Memory B cell (primary cell): Measurements from ENCODE around the gene PLA2G4B.

Experiments
- ATAC-seq: fragments of 150-1000 bp; cut with Tn5 transposase; 2 replicates; pipeline ENCODE4 v1.10.0; 2021; ENCODE audit warnings: low read depth, mild to moderate bottlenecking, moderate library complexity
- DNase-seq, 2 donors: peaks; one replicate each; pipeline ENCODE4 v3.0.0; 2022; ENCODE audit warnings: low spot score in 2 of 2
- H3K27ac Mint-ChIP-seq: one replicate; pipeline ENCODE4 v1.8.0; 2022; ENCODE audit warnings: mild to moderate bottlenecking, moderate library complexity, mixed read lengths
- H3K27me3 Mint-ChIP-seq: one replicate; pipeline ENCODE4 v1.8.0; 2022; ENCODE audit warnings: mixed read lengths
- H3K36me3 Mint-ChIP-seq: one replicate; pipeline ENCODE4 v1.8.0; 2022; ENCODE audit warnings: mild to moderate bottlenecking, mixed read lengths
- H3K4me1 Mint-ChIP-seq: one replicate; pipeline ENCODE4 v1.8.0; 2022; ENCODE audit warnings: mixed read lengths
- H3K4me3 Mint-ChIP-seq: one replicate; pipeline ENCODE4 v1.8.0; 2022; ENCODE audit warnings: mild to moderate bottlenecking, moderate library complexity, mixed read lengths
- H3K9me3 Mint-ChIP-seq: one replicate; pipeline ENCODE4 v1.8.0; 2022; ENCODE audit warnings: mixed read lengths

Gene PLA2G4B

GRCh38 chr15:41856262-41856661 is 17.6 kb downstream of the PLA2G4B start:
- Mint-ChIP-seq H3K4me3 (no peak overlapping the region), H3K27me3 (no peaks in the 10 kb centered on the region), H3K36me3 (no peaks in the 10 kb centered on the region), H3K9me3 (no peaks in the 10 kb centered on the region), H3K4me1 (peaks cover under 1% of the 10 kb centered on the region), H3K27ac (no peak overlapping the region)
- ATAC-seq = no peak
- no peak for DNase-seq

DNA sequence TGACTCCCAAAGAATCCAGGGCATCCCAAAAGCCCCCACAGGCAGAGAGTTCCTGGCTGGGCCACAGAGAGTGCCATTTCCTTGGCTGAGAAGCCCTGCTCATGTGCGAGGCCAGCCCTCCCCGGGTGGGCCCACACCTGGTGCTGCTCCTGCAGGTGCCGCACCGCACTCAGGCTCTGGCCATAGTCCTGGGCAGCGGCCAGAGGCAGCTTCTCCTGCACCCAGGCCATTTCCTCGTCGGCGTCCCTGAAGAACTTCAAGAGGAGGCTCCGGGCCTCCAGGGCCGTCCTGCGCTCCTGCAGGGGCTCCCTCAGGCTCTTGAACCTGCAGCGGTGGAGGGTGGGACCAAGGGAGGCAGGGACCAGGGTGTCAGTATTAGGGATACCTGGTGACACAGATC is 18.1 kb downstream of the PLA2G4B start:
- no peaks in the 10 kb centered on the region for H3K36me3 Mint-ChIP-seq
- no peaks in the 10 kb centered on the region for H3K4me1 Mint-ChIP-seq
- DNase-seq (no peak), ATAC-seq (no peak)
- H3K9me3 Mint-ChIP-seq = no peaks in the 10 kb centered on the region
- H3K27me3 Mint-ChIP-seq = no peaks in the 10 kb centered on the region
- no peak overlapping the region for H3K27ac Mint-ChIP-seq
- H3K4me3 Mint-ChIP-seq = no peak overlapping the region

GRCh38 chr15:41857316-41857715 is 18.7 kb downstream of the PLA2G4B start:
- Mint-ChIP-seq H3K4me3 (no peak overlapping the region), H3K27ac (no peak overlapping the region), H3K27me3 (no peaks in the 10 kb centered on the region), H3K4me1 (no peaks in the 10 kb centered on the region), H3K36me3 (no peaks in the 10 kb centered on the region), H3K9me3 (no peaks in the 10 kb centered on the region)
- no peak for DNase-seq
- no peak for ATAC-seq

DNA sequence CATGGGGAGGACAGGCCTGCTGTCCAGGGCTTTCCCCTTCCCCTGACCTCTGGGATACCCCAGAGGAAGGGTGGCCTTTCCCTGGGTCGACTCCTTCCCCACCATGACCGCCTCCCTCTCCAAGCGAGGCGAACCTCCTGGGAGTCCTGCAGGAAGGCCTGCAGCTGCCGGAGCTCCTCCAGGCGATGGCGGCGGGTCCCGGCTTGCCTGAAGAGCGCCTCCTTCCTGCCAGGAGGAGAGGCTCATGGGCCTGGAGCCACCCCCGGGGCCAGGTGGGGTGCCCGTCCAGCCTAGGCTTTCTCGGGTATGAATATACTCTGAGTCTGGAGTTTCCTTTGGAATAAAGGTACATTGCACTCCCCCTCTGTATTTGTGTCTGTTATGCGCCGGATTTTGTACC is 20.1 kb downstream of the PLA2G4B start:
- DNase-seq (no peak), ATAC-seq (no peak)
- no peaks in the 10 kb centered on the region for H3K9me3 Mint-ChIP-seq
- no peaks in the 10 kb centered on the region for H3K4me1 Mint-ChIP-seq
- no peak overlapping the region for H3K4me3 Mint-ChIP-seq
- no peaks in the 10 kb centered on the region for H3K36me3 Mint-ChIP-seq
- H3K27ac Mint-ChIP-seq = no peak overlapping the region
- H3K27me3 Mint-ChIP-seq = peaks cover 1% of the 10 kb centered on the region

- Mint-ChIP-seq H3K9me3 (no peaks in the 10 kb centered on the region), H3K4me3 (no peak overlapping the region), H3K27ac (no peak overlapping the region), H3K36me3 (no peaks in the 10 kb centered on the region), H3K4me1 (no peaks in the 10 kb centered on the region), H3K27me3 (peaks cover 1% of the 10 kb centered on the region)
- no peak for ATAC-seq
- DNase-seq = no peak
Observed at GRCh38 chr15:41860049-41860828, 21.6 kb downstream of the PLA2G4B start.

- Mint-ChIP-seq H3K27me3 (peaks cover 1% of the 10 kb centered on the region), H3K27ac (no peak overlapping the region), H3K36me3 (no peaks in the 10 kb centered on the region), H3K4me1 (no peaks in the 10 kb centered on the region), H3K9me3 (no peaks in the 10 kb centered on the region), H3K4me3 (no peak overlapping the region)
- ATAC-seq (no peak), DNase-seq (no peak)
Observed at GRCh38 chr15:41861736-41862356, 23.2 kb downstream of the PLA2G4B start.

DNA sequence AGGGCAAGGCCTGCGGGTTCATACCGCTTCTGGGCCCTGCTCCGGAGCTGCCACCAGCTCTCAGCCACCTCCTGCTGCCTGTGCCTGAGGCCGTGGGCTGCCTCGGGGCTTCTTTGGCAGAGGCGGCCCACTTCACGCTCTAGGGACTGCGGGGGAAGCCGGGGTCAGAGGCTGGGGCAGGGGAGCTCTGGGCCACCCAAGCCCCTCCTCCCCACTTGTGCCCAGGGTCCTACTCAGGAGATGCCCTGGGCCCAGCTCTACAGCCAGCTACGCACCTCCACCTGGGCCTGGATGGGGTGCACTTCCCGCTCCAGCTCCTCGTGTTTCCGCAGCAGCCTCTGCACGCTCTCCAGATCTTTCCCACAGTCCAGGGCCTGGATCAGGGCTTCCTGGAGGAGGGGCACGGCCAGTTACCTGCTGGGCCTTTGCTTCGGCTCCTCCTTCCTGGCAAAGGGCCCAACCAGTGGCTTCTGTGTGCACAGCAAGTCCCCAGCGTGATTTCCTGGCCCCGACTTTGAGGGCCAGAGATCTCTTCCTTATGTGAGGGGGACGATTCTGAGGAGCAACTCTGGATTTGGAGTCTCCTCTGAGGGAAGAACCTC is 24.0 kb downstream of the PLA2G4B start:
- H3K27me3 Mint-ChIP-seq = peaks cover 1% of the 10 kb centered on the region
- ATAC-seq = no peak
- no peak overlapping the region for H3K27ac Mint-ChIP-seq
- no peak overlapping the region for H3K4me3 Mint-ChIP-seq
- no peak for DNase-seq
- no peaks in the 10 kb centered on the region for H3K9me3 Mint-ChIP-seq
- H3K36me3 Mint-ChIP-seq = no peaks in the 10 kb centered on the region
- no peaks in the 10 kb centered on the region for H3K4me1 Mint-ChIP-seq

GRCh38 chr15:41865490-41866055 is 26.9 kb downstream of the PLA2G4B start:
- H3K4me1 Mint-ChIP-seq = no peaks in the 10 kb centered on the region
- no peak overlapping the region for H3K27ac Mint-ChIP-seq
- ATAC-seq (no peak), DNase-seq (no peak)
- no peaks in the 10 kb centered on the region for H3K9me3 Mint-ChIP-seq
- H3K4me3 Mint-ChIP-seq = no peak overlapping the region
- peaks cover 2% of the 10 kb centered on the region for H3K27me3 Mint-ChIP-seq
- H3K36me3 Mint-ChIP-seq = no peaks in the 10 kb centered on the region

DNA sequence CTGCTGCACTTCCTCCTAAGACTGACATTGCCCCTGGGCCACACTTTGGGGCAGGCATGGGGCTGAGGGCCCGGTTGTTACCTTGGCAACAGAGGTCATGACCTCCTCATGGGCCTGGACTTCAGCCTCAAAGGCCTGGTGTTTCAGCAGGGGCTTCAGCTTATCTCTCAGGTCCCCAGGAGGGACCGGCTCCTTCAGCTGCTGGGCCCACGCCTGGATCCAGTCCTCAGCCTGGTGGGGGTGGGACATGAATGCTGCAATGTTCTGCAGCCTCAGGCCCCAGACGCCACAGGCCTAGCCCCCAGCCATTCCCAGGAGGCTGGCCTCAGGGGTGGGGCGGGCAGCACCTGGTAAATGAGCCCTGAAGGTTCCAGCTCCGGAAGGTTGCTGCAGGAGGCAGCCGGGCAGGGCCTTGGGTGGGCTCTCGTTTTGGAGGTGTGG is 27.6 kb downstream of the PLA2G4B start:
- ATAC-seq = no peak
- no peak overlapping the region for H3K4me3 Mint-ChIP-seq
- no peaks in the 10 kb centered on the region for H3K36me3 Mint-ChIP-seq
- no peak for DNase-seq
- no peaks in the 10 kb centered on the region for H3K9me3 Mint-ChIP-seq
- no peaks in the 10 kb centered on the region for H3K4me1 Mint-ChIP-seq
- H3K27me3 Mint-ChIP-seq = peaks cover 3% of the 10 kb centered on the region
- H3K27ac Mint-ChIP-seq = no peak overlapping the region

- Mint-ChIP-seq H3K27ac (no peak overlapping the region), H3K4me1 (no peaks in the 10 kb centered on the region), H3K36me3 (no peaks in the 10 kb centered on the region), H3K9me3 (no peaks in the 10 kb centered on the region), H3K27me3 (peaks cover 3% of the 10 kb centered on the region), H3K4me3 (no peak overlapping the region)
- DNase-seq (no peak), ATAC-seq (no peak)
Observed at GRCh38 chr15:41866872-41867579, 28.4 kb downstream of the PLA2G4B start.

DNA sequence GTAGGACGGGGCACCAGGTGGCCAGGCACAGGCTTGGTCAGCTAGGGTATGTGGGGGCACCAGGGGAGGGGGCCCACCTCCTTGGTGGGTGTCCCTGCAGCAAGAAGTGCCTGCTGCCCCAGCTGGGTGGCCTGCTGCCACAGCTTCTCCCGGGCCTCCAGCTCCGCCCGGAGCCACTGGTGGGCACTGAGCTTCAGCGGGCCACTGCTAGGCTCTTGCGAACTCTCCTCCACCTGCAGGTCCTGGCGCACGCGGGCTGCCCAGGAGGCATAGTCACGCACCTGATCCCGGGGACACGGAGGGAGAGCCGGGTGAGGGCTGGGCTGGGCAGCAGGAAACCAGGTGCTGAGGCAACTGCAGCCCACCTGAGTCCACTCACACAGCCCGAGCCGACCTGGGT is 29.7 kb downstream of the PLA2G4B start:
- H3K36me3 Mint-ChIP-seq = no peaks in the 10 kb centered on the region
- no peak for ATAC-seq
- no peak overlapping the region for H3K4me3 Mint-ChIP-seq
- no peaks in the 10 kb centered on the region for H3K9me3 Mint-ChIP-seq
- no peak for DNase-seq
- H3K27ac Mint-ChIP-seq = no peak overlapping the region
- H3K4me1 Mint-ChIP-seq = no peaks in the 10 kb centered on the region
- peaks cover 5% of the 10 kb centered on the region for H3K27me3 Mint-ChIP-seq

GRCh38 chr15:41869770-41870688 is 31.4 kb downstream of the PLA2G4B start:
- Mint-ChIP-seq H3K9me3 (no peaks in the 10 kb centered on the region), H3K4me3 (no peak overlapping the region), H3K27me3 (peaks cover 5% of the 10 kb centered on the region), H3K27ac (no peak overlapping the region), H3K4me1 (no peaks in the 10 kb centered on the region), H3K36me3 (no peaks in the 10 kb centered on the region)
- DNase-seq (no peak), ATAC-seq (no peak)

DNA sequence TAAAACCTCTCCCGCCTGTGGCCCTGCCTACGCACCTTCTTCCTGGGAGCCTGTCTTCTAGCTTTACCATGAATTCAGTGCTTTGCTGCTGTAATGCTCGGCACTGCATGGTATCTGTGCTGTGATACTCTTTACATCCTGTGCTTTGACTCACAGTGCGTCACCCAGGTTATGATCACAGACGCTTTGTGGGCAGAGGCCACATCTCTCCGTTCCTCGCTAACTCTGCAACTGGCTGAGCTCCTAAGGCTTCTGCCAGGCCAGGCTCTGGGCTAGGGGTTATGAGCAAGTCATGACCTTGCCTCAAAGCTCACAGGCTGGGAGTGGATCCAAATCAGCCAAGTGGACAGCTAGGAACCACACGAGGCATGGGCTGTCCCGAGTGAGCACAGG is 32.0 kb downstream of the PLA2G4B start:
- H3K36me3 Mint-ChIP-seq = no peaks in the 10 kb centered on the region
- DNase-seq (no peak), ATAC-seq (no peak)
- H3K4me3 Mint-ChIP-seq = no peak overlapping the region
- peaks cover 4% of the 10 kb centered on the region for H3K4me1 Mint-ChIP-seq
- H3K27me3 Mint-ChIP-seq = peaks cover 7% of the 10 kb centered on the region
- H3K9me3 Mint-ChIP-seq = no peaks in the 10 kb centered on the region
- no peak overlapping the region for H3K27ac Mint-ChIP-seq
